NCI-H2227 (cell line): ENCODE measurements around the gene MS4A10.
"Not testable (repeated sequence)": the region's sequence is repeated elsewhere in the genome, so short reads cannot be mapped to it uniquely, and the experiment has no call there.

ENCODE experiments used
- DNase-seq: peaks from one replicate; lab custom pipeline; 2025; ENCODE audit not compliant: unreplicated experiment; lab: John Stamatoyannopoulos, UW

The MS4A10 gene

GRCh38 chr11:60823745-60824306 lies 38.7 kb downstream of the MS4A10 start:
- DNase-seq = not testable (repeated sequence)

GRCh38 chr11:60825118-60825517 lies 40.0 kb downstream of the MS4A10 start:
- DNase-seq = no peak

- no peak for DNase-seq
Measured at GRCh38 chr11:60825790-60826189, 40.7 kb downstream of the MS4A10 start.

GRCh38 chr11:60830478-60831142 lies 45.5 kb downstream of the MS4A10 start:
- DNase-seq = no peak

GRCh38 chr11:60831143-60831500 lies 46.0 kb downstream of the MS4A10 start:
- DNase-seq = peak; percentile 83

GRCh38 chr11:60831501-60832079 lies 46.5 kb downstream of the MS4A10 start:
- no peak for DNase-seq

- no peak for DNase-seq
Measured at GRCh38 chr11:60834742-60835533, 49.8 kb downstream of the MS4A10 start.

GRCh38 chr11:60835534-60835846 lies 50.4 kb downstream of the MS4A10 start:
- DNase-seq = no peak

- DNase-seq = peak; percentile 53
Measured at GRCh38 chr11:60836866-60837515, 51.9 kb downstream of the MS4A10 start.

GRCh38 chr11:60838132-60838531 lies 53.0 kb downstream of the MS4A10 start:
- no peak for DNase-seq

GRCh38 chr11:60840470-60841430 lies 55.6 kb downstream of the MS4A10 start:
- no peak for DNase-seq

- peak; percentile 98 for DNase-seq
Measured at GRCh38 chr11:60841797-60842667, 56.9 kb downstream of the MS4A10 start, which contains the start of gene CCDC86. TSS of gene CCDC86 (plus strand) at chr11:60842113. CDS start at chr11:60842125, 12 bp downstream.

- no peak for DNase-seq
Measured at GRCh38 chr11:60842668-60843600, 57.8 kb downstream of the MS4A10 start.

- no peak for DNase-seq
Measured at GRCh38 chr11:60844045-60844869, 59.1 kb downstream of the MS4A10 start.

- no peak for DNase-seq
Measured at GRCh38 chr11:60844870-60845221, 59.7 kb downstream of the MS4A10 start.

- no peak for DNase-seq
Measured at GRCh38 chr11:60845338-60845737, 60.2 kb downstream of the MS4A10 start.

- DNase-seq = no peak
Measured at GRCh38 chr11:60847281-60847680, 62.1 kb downstream of the MS4A10 start.
